Astrocyte (in vitro differentiated cells and primary cell): ENCODE results near the gene RNF175.

ENCODE experiments used
- EZH2 ChIP-seq: IDR thresholded peaks from 2 replicates; pipeline ENCODE4 v1.6.1; 2012; ENCODE audit warnings: mild to moderate bottlenecking, low read length, inconsistent platforms; ENCODE audit not compliant: insufficient read depth
- TF ChIP-seq, protein P1 (sequence below): IDR thresholded peaks from 2 replicates; pipeline ENCODE4 v1.5.1; 2011; ENCODE audit warnings: low read depth, mild to moderate bottlenecking, inconsistent platforms, low read length, moderate library complexity; ENCODE audit not compliant: insufficient read depth

DNA sequence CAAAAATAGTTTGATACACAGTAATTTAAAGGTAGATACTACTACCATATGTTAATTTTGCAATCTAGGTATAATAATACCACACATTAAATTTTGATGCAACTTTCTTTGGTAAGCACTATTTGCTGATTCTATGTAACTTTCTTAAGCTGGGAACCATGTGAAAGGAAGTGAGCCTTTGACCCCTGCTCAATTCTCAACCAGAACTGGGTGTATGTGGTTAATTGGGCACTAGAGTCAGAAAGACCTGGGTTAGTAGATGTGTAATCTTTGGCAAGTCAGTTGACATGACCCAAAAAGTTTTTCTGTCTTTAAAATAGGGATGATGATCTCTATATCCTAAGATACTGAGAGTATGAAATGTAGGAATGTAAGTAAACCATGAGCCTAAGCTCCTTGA, 53.3 kb downstream of the RNF175 start:
- TF ChIP-seq, protein P1, sequence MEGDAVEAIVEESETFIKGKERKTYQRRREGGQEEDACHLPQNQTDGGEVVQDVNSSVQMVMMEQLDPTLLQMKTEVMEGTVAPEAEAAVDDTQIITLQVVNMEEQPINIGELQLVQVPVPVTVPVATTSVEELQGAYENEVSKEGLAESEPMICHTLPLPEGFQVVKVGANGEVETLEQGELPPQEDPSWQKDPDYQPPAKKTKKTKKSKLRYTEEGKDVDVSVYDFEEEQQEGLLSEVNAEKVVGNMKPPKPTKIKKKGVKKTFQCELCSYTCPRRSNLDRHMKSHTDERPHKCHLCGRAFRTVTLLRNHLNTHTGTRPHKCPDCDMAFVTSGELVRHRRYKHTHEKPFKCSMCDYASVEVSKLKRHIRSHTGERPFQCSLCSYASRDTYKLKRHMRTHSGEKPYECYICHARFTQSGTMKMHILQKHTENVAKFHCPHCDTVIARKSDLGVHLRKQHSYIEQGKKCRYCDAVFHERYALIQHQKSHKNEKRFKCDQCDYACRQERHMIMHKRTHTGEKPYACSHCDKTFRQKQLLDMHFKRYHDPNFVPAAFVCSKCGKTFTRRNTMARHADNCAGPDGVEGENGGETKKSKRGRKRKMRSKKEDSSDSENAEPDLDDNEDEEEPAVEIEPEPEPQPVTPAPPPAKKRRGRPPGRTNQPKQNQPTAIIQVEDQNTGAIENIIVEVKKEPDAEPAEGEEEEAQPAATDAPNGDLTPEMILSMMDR, result no peak
- no peak for TF ChIP-seq EZH2
